LNCAP (cell line): ENCODE measurements around the gene ARHGDIA.

ENCODE experiments used
- CTCF ChIP-seq: fragments of 450-650 bp; IDR thresholded peaks from 2 replicates; pipeline ENCODE4 v1.5.1; 2017; ENCODE audit warnings: mild to moderate bottlenecking

Gene ARHGDIA

GRCh38 chr17:81838753-81839255 is 32.3 kb downstream of the ARHGDIA start:
- no peak for TF ChIP-seq CTCF

GRCh38 chr17:81837641-81838040 is 33.5 kb downstream of the ARHGDIA start:
- TF ChIP-seq CTCF, result no peak

GRCh38 chr17:81834831-81835267 is 36.3 kb downstream of the ARHGDIA start, which contains the start of gene PPP1R27:
PPP1R27 (minus strand) TSS chr17:81835050; CDS start chr17:81834953, 97 bp downstream.
- TF ChIP-seq CTCF, result no peak

- TF ChIP-seq CTCF, result no peak
These were observed 37.0 kb downstream of the ARHGDIA start for GRCh38 chr17:81833921-81834830.

GRCh38 chr17:81833160-81833920 is 37.8 kb downstream of the ARHGDIA start, which contains the start of gene MCRIP1:
MCRIP1 (minus strand) TSS chr17:81833291; CDS start chr17:81824506, 8,785 bp downstream.
- no peak for TF ChIP-seq CTCF

- TF ChIP-seq CTCF, result no peak
These were observed 38.5 kb downstream of the ARHGDIA start for GRCh38 chr17:81832608-81833159.

- no peak for TF ChIP-seq CTCF
These were observed 39.1 kb downstream of the ARHGDIA start for GRCh38 chr17:81831957-81832607.
